H9 (cell line): ENCODE data around the gene TLK1. TPM values are rescaled to one million over a fixed set of nuclear protein-coding genes. Genes with fewer than 3 reads are reported as not detected.

ENCODE experiments used
- DNase-seq: peaks from one replicate; pipeline ENCODE4 v3.0.0-alpha.2; 2017
- H2AFZ ChIP-seq: one replicate; pipeline ENCODE4 v1.6.1; 2013; ENCODE audit warnings: mild to moderate bottlenecking, low read length, control low read depth, moderate library complexity
- H2AK5ac ChIP-seq: 2 replicates; pipeline ENCODE4 v1.6.1; 2013; ENCODE audit warnings: low read length, control low read depth, mixed read lengths; ENCODE audit not compliant: insufficient read length
- H2BK120ac ChIP-seq: one replicate; pipeline ENCODE4 v1.6.1; 2013; ENCODE audit warnings: low read depth, mild to moderate bottlenecking, low read length, control low read depth, inconsistent platforms; ENCODE audit not compliant: poor library complexity, severe bottlenecking
- H2BK12ac ChIP-seq: 2 replicates; pipeline ENCODE4 v1.6.1; 2013; ENCODE audit warnings: low read length, control low read depth, mixed read lengths, low read depth; ENCODE audit not compliant: insufficient read length
- H2BK15ac ChIP-seq: 2 replicates; pipeline ENCODE4 v1.6.1; 2013; ENCODE audit warnings: low read depth, low read length, control low read depth
- H2BK20ac ChIP-seq: one replicate; pipeline ENCODE4 v1.6.1; 2013; ENCODE audit warnings: low read depth, mild to moderate bottlenecking, low read length, control low read depth, inconsistent platforms; ENCODE audit not compliant: poor library complexity, severe bottlenecking
- H2BK5ac ChIP-seq: 2 replicates; pipeline ENCODE4 v1.6.1; 2013; ENCODE audit warnings: low read length, control low read depth, mixed read lengths; ENCODE audit not compliant: insufficient read length
- H3K14ac ChIP-seq: 2 replicates; pipeline ENCODE4 v1.6.1; 2013; ENCODE audit warnings: low read length, control low read depth; ENCODE audit not compliant: insufficient read depth
- H3K18ac ChIP-seq: 2 replicates; pipeline ENCODE4 v1.6.1; 2013; ENCODE audit warnings: low read depth, mild to moderate bottlenecking, mixed read lengths, low read length, control low read depth; ENCODE audit not compliant: insufficient read length
- H3K23ac ChIP-seq: 2 replicates; pipeline ENCODE4 v1.6.1; 2013; ENCODE audit warnings: low read length, control low read depth, mixed read lengths, low read depth; ENCODE audit not compliant: insufficient read length
- H3K23me2 ChIP-seq: 2 replicates; pipeline ENCODE4 v1.6.1; 2013; ENCODE audit warnings: low read depth, mild to moderate bottlenecking, mixed read lengths, low read length, control low read depth; ENCODE audit not compliant: insufficient read length, poor library complexity, severe bottlenecking
- H3K27ac ChIP-seq: 2 replicates; pipeline ENCODE4 v1.5.1; 2013; ENCODE audit warnings: low read length, control low read depth, mixed read lengths, low read depth; ENCODE audit not compliant: insufficient read length
- H3K27me3 ChIP-seq: 2 replicates; pipeline ENCODE4 v1.6.1; 2013; ENCODE audit warnings: low read length, control low read depth, inconsistent platforms; ENCODE audit not compliant: insufficient read depth
- H3K4ac ChIP-seq: 2 replicates; pipeline ENCODE4 v1.6.1; 2013; ENCODE audit warnings: low read depth, mild to moderate bottlenecking, control low read depth, inconsistent platforms, low read length, moderate library complexity
- H3K4me1 ChIP-seq: 2 replicates; pipeline ENCODE4 v1.6.1; 2013; ENCODE audit warnings: low read length, control low read depth, inconsistent platforms; ENCODE audit not compliant: insufficient read depth
- H3K4me2 ChIP-seq: 2 replicates; pipeline ENCODE4 v1.6.1; 2013; ENCODE audit warnings: low read length, control low read depth, mixed read lengths; ENCODE audit not compliant: insufficient read length, insufficient read depth
- H3K56ac ChIP-seq: 2 replicates; pipeline ENCODE4 v1.6.1; 2013; ENCODE audit warnings: low read depth, mild to moderate bottlenecking, mixed read lengths, low read length, control low read depth; ENCODE audit not compliant: insufficient read length
- H3K79me1 ChIP-seq: 2 replicates; pipeline ENCODE4 v1.6.1; 2013; ENCODE audit warnings: low read depth, mild to moderate bottlenecking, moderate library complexity, low read length, control low read depth, inconsistent platforms; ENCODE audit not compliant: insufficient read depth, poor library complexity, severe bottlenecking
- H3K79me2 ChIP-seq: 2 replicates; pipeline ENCODE4 v1.6.1; 2013; ENCODE audit warnings: low read length, control low read depth, inconsistent platforms; ENCODE audit not compliant: insufficient read depth
- H3K9ac ChIP-seq: 2 replicates; pipeline ENCODE4 v1.6.1; 2013; ENCODE audit warnings: low read length, control low read depth, mixed read lengths; ENCODE audit not compliant: insufficient read length; ENCODE audit errors: extremely low read depth
- H3K9me3 ChIP-seq: one replicate; pipeline ENCODE4 v1.6.1; 2013; ENCODE audit warnings: low read depth, low read length, inconsistent platforms; ENCODE audit not compliant: control insufficient read depth
- H3T11ph ChIP-seq: one replicate; pipeline ENCODE4 v1.6.1; 2013; ENCODE audit warnings: mild to moderate bottlenecking, low read length, control low read depth, inconsistent platforms
- H4K20me1 ChIP-seq: one replicate; pipeline ENCODE4 v1.6.1; 2013; ENCODE audit not compliant: control insufficient read depth, insufficient read length, insufficient read depth
- H4K5ac ChIP-seq: 2 replicates; pipeline ENCODE4 v1.6.1; 2013; ENCODE audit warnings: low read depth, mild to moderate bottlenecking, mixed read lengths, low read length, control low read depth; ENCODE audit not compliant: insufficient read length
- H4K8ac ChIP-seq: replicated peaks from 2 replicates; pipeline ENCODE4 v1.6.1; 2013; ENCODE audit warnings: low read length, control low read depth, mixed read lengths, low read depth; ENCODE audit not compliant: insufficient read length
- H4K91ac ChIP-seq: 2 replicates; pipeline ENCODE4 v1.6.1; 2013; ENCODE audit warnings: low read depth, mild to moderate bottlenecking, moderate library complexity, mixed read lengths, low read length, control low read depth; ENCODE audit not compliant: insufficient read length
- H3K27ac Mint-ChIP-seq, 3 experiments: 2 replicates in 2 of 3; 3 replicates in 1 of 3; pipeline ENCODE4 v1.8.0; 2020 to 2021; ENCODE audit warnings: mixed read lengths in 3 of 3, mild to moderate bottlenecking in 1 of 3, moderate library complexity in 1 of 3
- H3K27me3 Mint-ChIP-seq: 2 replicates; pipeline ENCODE4 v1.8.0; 2021; ENCODE audit warnings: low read depth, mild to moderate bottlenecking, moderate library complexity, mixed read lengths
- H3K36me3 Mint-ChIP-seq, 3 experiments: 2 replicates in 2 of 3; 3 replicates in 1 of 3; pipeline ENCODE4 v1.8.0; 2020 to 2021; ENCODE audit warnings: low read depth in 3 of 3, mixed read lengths in 3 of 3; ENCODE audit not compliant: insufficient read depth in 1 of 3
- H3K4me1 Mint-ChIP-seq, 2 experiments: 2 replicates each; pipeline ENCODE4 v1.8.0; 2020; ENCODE audit warnings: mixed read lengths in 2 of 2
- H3K4me3 Mint-ChIP-seq, 2 experiments: 2 replicates in 1 of 2; 3 replicates in 1 of 2; pipeline ENCODE4 v1.8.0; 2020 to 2021; ENCODE audit warnings: mild to moderate bottlenecking in 2 of 2, mixed read lengths in 2 of 2, moderate library complexity in 1 of 2
- H3K9me3 Mint-ChIP-seq, 2 experiments: 2 replicates in 1 of 2; 3 replicates in 1 of 2; pipeline ENCODE4 v1.8.0; 2020; ENCODE audit warnings: mild to moderate bottlenecking in 2 of 2, mixed read lengths in 2 of 2, moderate library complexity in 1 of 2
- CTCF ChIP-seq: fragments of 200-600 bp; sonication (generic); conservative IDR thresholded peaks from 3 replicates; pipeline ENCODE4 v1.8.0; 2021; ENCODE audit warnings: antibody characterized with exemption, mild to moderate bottlenecking
- WGBS: extraction: QIAGEN DNeasy Blood & Tissue Kit; methylation state at CpG from one replicate; pipeline ENCODE4 v1.1.7; 2013; ENCODE audit warnings: missing lambda C conversion rate, low lambda C conversion rate, mixed read lengths; ENCODE audit not compliant: insufficient read length; ENCODE audit errors: extremely low coverage; 5-methylcytosine and 5-hydroxymethylcytosine counted together
- total RNA-seq: library from RNA; stranded (reverse); gene quantifications from 2 replicates; pipeline ENCODE4 v1.2.1, GENCODE V29; 2021

Gene TLK1
- total RNA-seq, 1 experiment from 2014 or later, result 112 TPM

- Histone ChIP-seq H3K56ac (no peak overlapping the region), H3K4ac (no peak overlapping the region), H3K4me1 (no peaks in the 10 kb centered on the region), H3K23ac (no peak overlapping the region), H2AK5ac (no peak overlapping the region), H3K79me2 (no peaks in the 10 kb centered on the region), H4K20me1 (no peaks in the 10 kb centered on the region), H2BK12ac (no peak overlapping the region), H3K4me2 (no peak overlapping the region), H3K23me2 (no peaks in the 10 kb centered on the region), H3K9me3 (no peaks in the 10 kb centered on the region), H2BK120ac (no peak overlapping the region), H4K8ac (no peak overlapping the region), H3K9ac (no peak overlapping the region), H4K5ac (no peak overlapping the region), H3K14ac (no peak overlapping the region), H2BK20ac (no peak overlapping the region), H3K27ac (no peak overlapping the region), H4K91ac (no peak overlapping the region), H2BK15ac (no peak overlapping the region), H3K27me3 (no peaks in the 10 kb centered on the region), H3K18ac (no peak overlapping the region), H2BK5ac (no peak overlapping the region), H3K79me1 (no peaks in the 10 kb centered on the region), H3T11ph (no peak overlapping the region), H2AFZ (no peak overlapping the region)
- TF ChIP-seq CTCF, result no peak
- no peaks in the 10 kb centered on the region for H3K27me3 Mint-ChIP-seq
- DNase-seq, result no peak
- no peak overlapping the region for H3K27ac Mint-ChIP-seq
- no peaks in the 10 kb centered on the region; a peak in 1 of 7 replicates for H3K36me3 Mint-ChIP-seq
- H3K4me1 Mint-ChIP-seq, result no peaks in the 10 kb centered on the region
- no peaks in the 10 kb centered on the region for H3K9me3 Mint-ChIP-seq
- H3K4me3 Mint-ChIP-seq, result no peak overlapping the region
- WGBS, result no CpG with 5 or more reads among the region's 2 CpGs
These were observed 8.6 kb upstream of the TLK1 start for GRCh38 chr2:171169333-171169732.
